K562 (cell line): ENCODE measurements around the gene SLC35G3. TPM values are rescaled to one million over a fixed set of nuclear protein-coding genes. Genes with fewer than 3 reads are reported as not detected.
"Not testable (repeated sequence)": the region's sequence is repeated elsewhere in the genome, so short reads cannot be mapped to it uniquely, and the experiment has no call there.

Source experiments
- ATAC-seq: fragments of 200-7000 bp; cut with Tn5 transposase; 3 replicates; pipeline ENCODE4 v1.9.1; 2020; ENCODE audit warnings: moderate library complexity
- Bru-seq: library from RNA; stranded (reverse); fragments of 400-500 nt; gene quantifications from one replicate; lab custom pipeline; 2021; lab: Mats Ljungman, UMichigan
- BruChase-seq, 2 experiments: library from RNA; stranded (reverse); fragments of 400-500 nt; gene quantifications; one replicate each; lab custom pipeline; 2021; lab: Mats Ljungman, UMichigan
- BruUV-seq: library from RNA; stranded (reverse); fragments of 400-500 nt; replicated peaks from 2 replicates; lab custom pipeline; 2021; lab: Mats Ljungman, UMichigan
- CTCF ChIA-PET: fragments of 300-600 bp; formaldehyde crosslinking; extraction: SDS; loops from one replicate; lab custom pipeline; 2021; ENCODE audit warnings: low intra/inter-chr PET ratio; lab: Yijun Ruan, JAX
- POLR2A ChIA-PET: fragments of 300-600, 350-650 bp; sonication (Branson Sonifier 250); formaldehyde crosslinking; extraction: SDS; loops from one replicate; lab custom pipeline; 2021; ENCODE audit warnings: antibody characterized with exemption, inconsistent platforms; lab: Yijun Ruan, JAX
- DNase-seq, 4 experiments: peaks; one replicate each; pipeline versions ENCODE4 v3.0.0 to v3.0.0-alpha.2; 2011 to 2018; ENCODE audit warnings: low spot score in 3 of 4, mixed read lengths in 3 of 4; ENCODE audit errors: extremely low read depth in 1 of 4
- FAIRE-seq: peaks from 2 replicates; lab custom pipeline; 2011; peaks lifted over from hg19 to GRCh38; lab: Jason Lieb, UNC
- H2AFZ ChIP-seq: 2 replicates; pipeline ENCODE4 v1.6.0; 2011; ENCODE audit warnings: low read depth, low read length, control low read depth, inconsistent platforms
- H3K27ac ChIP-seq: fragments of 200-600 bp; 3 replicates; pipeline ENCODE4 v1.8.0; 2011; ENCODE audit warnings: low read depth, mild to moderate bottlenecking, control low read depth, inconsistent platforms, low read length, moderate library complexity, mixed read lengths; ENCODE audit errors: extremely low read depth
- H3K27me3 ChIP-seq, 2 experiments: fragments of 300-600 bp in 1 of 2; 2 replicates in 1 of 2; 3 replicates in 1 of 2; pipeline versions ENCODE4 v1.6.0 to v1.8.0; 2011; ENCODE audit warnings: inconsistent platforms in 2 of 2, low read length in 2 of 2, mild to moderate bottlenecking in 1 of 2, mixed read lengths in 1 of 2, moderate library complexity in 1 of 2; ENCODE audit not compliant: control insufficient read depth in 2 of 2, insufficient read depth in 2 of 2
- H3K36me3 ChIP-seq: fragments of 300-600 bp; 3 replicates; pipeline ENCODE4 v1.8.0; 2011; ENCODE audit warnings: mild to moderate bottlenecking, low read length, inconsistent platforms; ENCODE audit not compliant: control insufficient read depth, insufficient read depth
- H3K4me1 ChIP-seq, 2 experiments: fragments of 200-600 bp in 1 of 2; replicated peaks in 1 of 2; 2 replicates in 1 of 2; 3 replicates in 1 of 2; pipeline versions ENCODE4 v1.5.1 to v1.8.0; 2011; ENCODE audit warnings: inconsistent platforms in 2 of 2, low read length in 2 of 2, mild to moderate bottlenecking in 1 of 2, mixed read lengths in 1 of 2, moderate library complexity in 1 of 2; ENCODE audit not compliant: control insufficient read depth in 2 of 2, insufficient read depth in 2 of 2
- H3K4me2 ChIP-seq: 2 replicates; pipeline ENCODE4 v1.6.1; 2011; ENCODE audit warnings: low read length, control low read depth, inconsistent platforms, mixed read lengths; ENCODE audit not compliant: insufficient read depth
- H3K4me3 ChIP-seq: fragments of 200-600 bp; sonication (generic), shearing (Covaris generic); 2 replicates; pipeline ENCODE4 v1.5.1; 2016; ENCODE audit warnings: control low read depth, inconsistent platforms
- H3K79me2 ChIP-seq: fragments of 200-600 bp; 3 replicates; pipeline ENCODE4 v1.8.0; 2011; ENCODE audit warnings: low read length, inconsistent platforms; ENCODE audit not compliant: control insufficient read depth, insufficient read depth
- H3K9ac ChIP-seq, 2 experiments: 2 replicates each; pipeline versions ENCODE4 v1.6.0 to v1.6.1; 2011; ENCODE audit warnings: low read depth in 2 of 2, low read length in 2 of 2, control low read depth in 1 of 2, inconsistent platforms in 1 of 2, mild to moderate bottlenecking in 1 of 2, mixed read lengths in 1 of 2; ENCODE audit not compliant: insufficient read depth in 1 of 2
- H3K9me1 ChIP-seq: one replicate; pipeline ENCODE4 v1.6.0; 2011; ENCODE audit warnings: inconsistent platforms, mild to moderate bottlenecking, low read length, moderate library complexity; ENCODE audit not compliant: control insufficient read depth, insufficient read depth
- H3K9me3 ChIP-seq: replicated peaks from 2 replicates; pipeline ENCODE4 v1.5.1; 2011; ENCODE audit warnings: low read depth, low read length, inconsistent platforms; ENCODE audit not compliant: control insufficient read depth, insufficient read depth
- H4K20me1 ChIP-seq: replicated peaks from 2 replicates; pipeline ENCODE4 v1.6.1; 2011; ENCODE audit warnings: low read length, inconsistent platforms, mixed read lengths; ENCODE audit not compliant: control insufficient read depth, insufficient read depth
- WGBS: fragments of 100-300 bp; shearing (Covaris generic); methylation state at CpG from one replicate; pipeline ENCODE4 v1.1.6; 2016; ENCODE audit warnings: low coverage, mixed read lengths; ENCODE audit not compliant: insufficient coverage; ENCODE audit errors: missing lambda C conversion rate; 5-methylcytosine and 5-hydroxymethylcytosine counted together
- in situ Hi-C: fragments of 300-500 bp; cut with MboI; formaldehyde crosslinking; loops from 4 replicates; pipeline ENCODE4 v1.15.0; 2018; ENCODE audit warnings: inconsistent platforms, mixed read lengths
- intact Hi-C: fragments of 100-400 bp; cut with micrococcal nuclease; formaldehyde crosslinking; loops from 2 replicates; pipeline ENCODE4 v1.14.2; 2022
- long read RNA-seq, 3 experiments: library from polyadenylated mRNA in 2 of 3; library from RNA in 1 of 3; unstranded in 2 of 3; stranded (forward) in 1 of 3; transcript quantifications; one replicate each; pipeline ENCODE4 v2.0.0, GENCODE V29; 2019 to 2022
- polyA minus RNA-seq, 3 experiments: library from RNA; depleted of rRNA, polyadenylated mRNA; stranded (reverse); fragments of >200 nt; gene quantifications; 2 replicates each; pipeline ENCODE4 v1.2.3, GENCODE V29; 2011
- polyA plus RNA-seq, 8 experiments: library from polyadenylated mRNA; depleted of rRNA in 4 of 8; stranded (reverse) in 5 of 8; unstranded in 3 of 8; fragments of >200 nt; fragmentation: Nextera tagmentation in 2 of 8; fragmentation: Illumina TruSeq in 1 of 8; extraction: Ambion mirVana in 2 of 8; extraction: Trizol in 1 of 8; gene quantifications; 2 replicates each; pipeline versions ENCODE4 v1.2.1 to v1.2.3, GENCODE V29; 2011 to 2014; ENCODE audit warnings: inconsistent platforms in 1 of 8, missing spikeins in 1 of 8
- total RNA-seq, 7 experiments: library from RNA; depleted of rRNA in 6 of 7; stranded (reverse); fragments of >200 nt in 6 of 7; fragmentation: Illumina TruSeq in 2 of 7; extraction: Trizol in 2 of 7; gene quantifications; 2 replicates each; pipeline versions ENCODE4 v1.2.1 to v1.2.3, GENCODE V29; 2011 to 2021; ENCODE audit warnings: low replicate concordance in 1 of 7

The SLC35G3 gene
- total RNA-seq (2011; cell fraction: chromatin; rRNA removed; ENCODE audit: low replicate concordance): not detected in 2 replicates
- not detected in 2 replicates for total RNA-seq (2011; cell fraction: nucleolus; rRNA removed)
- total RNA-seq (2011; cell fraction: nucleoplasm; rRNA removed): not detected in 2 replicates
- total RNA-seq (2014; rRNA removed): not detected in 2 replicates
- total RNA-seq (2014; rRNA removed; fragmentation: Illumina TruSeq; extraction: Trizol): not detected in 2 replicates
- not detected in 2 replicates for total RNA-seq (2015; rRNA removed; fragmentation: Illumina TruSeq; extraction: Trizol)
- total RNA-seq (2021): not detected in 2 replicates
- polyA plus RNA-seq (2011; rRNA removed): not detected in 2 replicates
- not detected in 2 replicates for polyA plus RNA-seq (2011; cell fraction: cytosol; rRNA removed)
- not detected in 2 replicates for polyA plus RNA-seq (2011; cell fraction: nucleus; rRNA removed)
- not detected in 2 replicates for polyA plus RNA-seq (2012)
- not detected in 2 replicates for polyA plus RNA-seq (2014; fragmentation: Illumina TruSeq; extraction: Trizol)
- polyA plus RNA-seq (2014; fragmentation: Nextera tagmentation; extraction: Ambion mirVana): not detected
- polyA plus RNA-seq (2014; rRNA removed): not detected in 2 replicates
- not detected in 2 replicates for polyA minus RNA-seq (2011; rRNA and poly(A)+ RNA removed)
- polyA minus RNA-seq (2011; cell fraction: cytosol; rRNA and poly(A)+ RNA removed): not detected in 2 replicates
- not detected in 2 replicates for polyA minus RNA-seq (2011; cell fraction: nucleus; rRNA and poly(A)+ RNA removed)
- not detected for Bru-seq, nascent RNA
- BruChase-seq, experiment 1, labeled RNA remaining after a 2-hour chase: not detected
- BruChase-seq, experiment 2, labeled RNA remaining after a 6-hour chase: not detected
- long read RNA-seq, experiment 1: 0 reads
- long read RNA-seq, experiment 2: 0 reads
- long read RNA-seq, experiment 3: 0 reads

DNA sequence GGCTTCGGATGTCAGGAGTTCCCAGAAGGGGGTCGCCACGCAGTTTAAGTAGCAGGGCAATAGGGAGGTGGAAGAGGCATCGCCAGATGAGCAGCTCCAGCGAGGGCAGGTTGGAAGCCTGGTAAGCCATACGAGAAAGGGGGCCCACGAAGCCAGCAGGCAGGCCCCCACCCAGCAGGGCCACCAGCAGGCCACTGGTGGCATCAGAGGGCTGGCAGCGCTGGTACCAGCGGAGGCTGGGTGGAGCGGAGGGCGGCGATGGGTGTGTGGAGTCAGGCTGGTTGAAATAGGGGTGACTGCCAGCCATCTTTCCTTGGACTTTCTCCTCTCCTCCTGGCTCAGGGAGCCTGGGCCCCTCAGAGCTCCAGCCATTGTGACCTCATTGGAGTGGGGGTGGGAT is at the start of gene SLC35G3:
Gene SLC35G3, minus strand, starts transcription at position 393 of the 400 bp plus-strand sequence. Its CDS starts 86 bp downstream, at position 307.
- POLR2A ChIA-PET: not testable (repeated sequence)

More for the DNA sequence above, at the start of gene SLC35G3:
- H3K4me3 ChIP-seq, H3K36me3 ChIP-seq, H3K9me1 ChIP-seq, DNase-seq, H3K9ac ChIP-seq, H4K20me1 ChIP-seq, CTCF ChIA-PET, H3K4me1 ChIP-seq, H3K4me2 ChIP-seq, intact Hi-C loops, BruUV-seq, H3K27ac ChIP-seq, in situ Hi-C loops, FAIRE-seq, H3K79me2 ChIP-seq, H3K27me3 ChIP-seq, ATAC-seq, H2AFZ ChIP-seq, H3K9me3 ChIP-seq: not testable (repeated sequence)
- 8% methylated on average over 10 of the region's 12 CpGs for WGBS
